GM19397 (cell line): Measurements from ENCODE around the gene SDK1.
"Not testable (repeated sequence)": the region's sequence is repeated elsewhere in the genome, so short reads cannot be mapped to it uniquely, and the experiment has no call there.

Source experiments
- ATAC-seq: cut with Tn5 transposase; IDR thresholded peaks from one replicate; pipeline ENCODE4 v1.9.1; 2021; ENCODE audit warnings: mild to moderate bottlenecking, moderate library complexity; ENCODE audit not compliant: unreplicated experiment

Gene SDK1

GRCh38 chr7:3705258-3705657 lies 404.2 kb downstream of the SDK1 start:
- ATAC-seq: no peak

GRCh38 chr7:3706091-3706490 lies 405.0 kb downstream of the SDK1 start:
- ATAC-seq: not testable (repeated sequence)

- no peak for ATAC-seq
These were observed 409.1 kb downstream of the SDK1 start for GRCh38 chr7:3710122-3710521.

GRCh38 chr7:3710531-3710930 lies 409.5 kb downstream of the SDK1 start:
- no peak for ATAC-seq

GRCh38 chr7:3712841-3713240 lies 411.8 kb downstream of the SDK1 start:
- ATAC-seq: no peak

GRCh38 chr7:3721422-3721821 lies 420.4 kb downstream of the SDK1 start:
- no peak for ATAC-seq

GRCh38 chr7:3722396-3722922 lies 421.4 kb downstream of the SDK1 start:
- no peak for ATAC-seq

- no peak for ATAC-seq
These were observed 424.4 kb downstream of the SDK1 start for GRCh38 chr7:3725155-3726059.

GRCh38 chr7:3730276-3730675 lies 429.2 kb downstream of the SDK1 start:
- ATAC-seq: no peak

GRCh38 chr7:3732395-3733005 lies 431.4 kb downstream of the SDK1 start:
- ATAC-seq: no peak

GRCh38 chr7:3733541-3734140 lies 432.6 kb downstream of the SDK1 start:
- no peak for ATAC-seq

GRCh38 chr7:3738964-3739363 lies 437.9 kb downstream of the SDK1 start:
- ATAC-seq: no peak

- ATAC-seq: no peak
These were observed 438.9 kb downstream of the SDK1 start for GRCh38 chr7:3739983-3740382.

- no peak for ATAC-seq
These were observed 446.4 kb downstream of the SDK1 start for GRCh38 chr7:3747467-3747866.

GRCh38 chr7:3748389-3748788 lies 447.3 kb downstream of the SDK1 start:
- ATAC-seq: no peak

- no peak for ATAC-seq
These were observed 452.8 kb downstream of the SDK1 start for GRCh38 chr7:3753868-3754267.

- ATAC-seq: no peak
These were observed 453.7 kb downstream of the SDK1 start for GRCh38 chr7:3754493-3755341.

GRCh38 chr7:3755778-3756453 lies 454.9 kb downstream of the SDK1 start:
- ATAC-seq: not testable (repeated sequence)

- ATAC-seq: no peak
These were observed 456.0 kb downstream of the SDK1 start for GRCh38 chr7:3757059-3757458.

GRCh38 chr7:3760651-3761050 lies 459.6 kb downstream of the SDK1 start:
- no peak for ATAC-seq
